Measurements from ENCODE around the gene IFT27. TPM values are rescaled to one million over a fixed set of nuclear protein-coding genes. Genes with fewer than 3 reads are reported as not detected.

IFT27 gene, protein sequence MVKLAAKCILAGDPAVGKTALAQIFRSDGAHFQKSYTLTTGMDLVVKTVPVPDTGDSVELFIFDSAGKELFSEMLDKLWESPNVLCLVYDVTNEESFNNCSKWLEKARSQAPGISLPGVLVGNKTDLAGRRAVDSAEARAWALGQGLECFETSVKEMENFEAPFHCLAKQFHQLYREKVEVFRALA
- total RNA-seq (10 to 100 TPM; 18.9 to 51.1 TPM), polyA plus RNA-seq (10 to 100 TPM; 20.3 to 32.6 TPM)
- long read RNA-seq, donor 1, full-length matches to known transcripts, result 26 of 31 reads
- long read RNA-seq, donor 1, partial matches to known transcripts, result 0 of 31 reads
- long read RNA-seq, donor 1, other reads (novel, unspliced or antisense), result 5 of 31 reads
- long read RNA-seq, donor 2, transcript IFT27-205 (7 exons, 1,095 nt), result major isoform, 7 of 7 reads
- long read RNA-seq, donor 2, partial matches to known transcripts, result 0 of 7 reads
- long read RNA-seq, donor 2, other reads (novel, unspliced or antisense), result 0 of 7 reads
- long read RNA-seq, donor 3, transcript IFT27-205 (7 exons, 1,095 nt), result major isoform, 6 of 6 reads
- long read RNA-seq, donor 3, partial matches to known transcripts, result 0 of 6 reads
- long read RNA-seq, donor 3, other reads (novel, unspliced or antisense), result 0 of 6 reads
- long read RNA-seq, donor 4, transcript IFT27-205 (7 exons, 1,095 nt), result major isoform, 8 of 9 reads
- long read RNA-seq, donor 4, partial matches to known transcripts, result 0 of 9 reads
- long read RNA-seq, donor 4, other reads (novel, unspliced or antisense), result 0 of 9 reads
- long read RNA-seq, donor 5, transcript IFT27-205 (7 exons, 1,095 nt), result major isoform, 20 of 21 reads
- long read RNA-seq, donor 5, partial matches to known transcripts, result 0 of 21 reads
- long read RNA-seq, donor 5, other reads (novel, unspliced or antisense), result 0 of 21 reads

DNA sequence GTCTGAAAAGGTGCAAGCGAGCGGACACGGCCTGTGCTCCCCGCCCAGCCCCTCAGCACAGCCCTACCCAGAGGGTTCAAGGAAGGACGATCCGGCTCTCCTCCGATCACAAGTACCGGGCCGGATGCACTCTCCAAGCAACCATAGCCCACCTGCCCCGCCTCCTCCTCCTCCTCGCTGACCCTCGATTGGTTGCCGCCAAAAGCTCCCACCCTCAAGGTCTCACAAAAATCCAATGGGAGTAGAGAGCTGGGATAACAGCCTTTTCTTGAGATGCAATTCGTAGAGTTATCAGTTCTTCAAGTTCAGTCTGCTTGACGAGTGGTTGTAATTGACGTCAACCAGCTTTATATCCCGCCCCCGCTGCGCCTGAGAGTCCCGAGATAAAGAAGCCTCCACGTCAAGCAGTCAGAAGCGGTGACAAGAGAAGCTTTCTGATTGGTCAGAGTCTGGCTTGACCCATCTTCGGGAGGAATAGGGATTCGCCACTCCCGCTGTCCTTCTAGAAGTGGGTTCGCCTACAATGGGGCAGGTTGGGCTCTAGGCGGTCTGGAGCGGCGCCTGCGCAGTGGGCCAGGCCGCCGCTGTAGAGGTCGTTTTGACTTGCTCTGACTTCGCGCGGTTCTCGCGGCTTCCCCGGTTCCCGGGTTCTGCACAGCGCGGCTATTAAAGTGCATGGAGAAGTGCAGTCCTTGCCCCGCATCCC, at the start of gene IFT27:
Gene IFT27, minus strand, starts transcription at position 156 of the 706 bp plus-strand sequence. CDS start 412 bp downstream, outside the sequence.
- H3K9me3 ChIP-seq (ENCODE audit: control insufficient read depth in 4 of 4, insufficient read depth in 3 of 4, low read length in 3 of 4), result no peaks in the 10 kb centered on the region
- H3K9ac ChIP-seq (ENCODE audit: insufficient read depth in 1 of 2, low read length in 2 of 2), result peak within 1 kb of the TSS; percentile 20 to 78
- H3K27ac ChIP-seq (ENCODE audit: low read depth in 1 of 2, low read length in 1 of 2), result peak within 1 kb of the TSS; percentile 62 to 71
- peak; percentile 97 for ATAC-seq (ENCODE audit: insufficient read depth, low FRiP score)
- TF ChIP-seq, protein P1, sequence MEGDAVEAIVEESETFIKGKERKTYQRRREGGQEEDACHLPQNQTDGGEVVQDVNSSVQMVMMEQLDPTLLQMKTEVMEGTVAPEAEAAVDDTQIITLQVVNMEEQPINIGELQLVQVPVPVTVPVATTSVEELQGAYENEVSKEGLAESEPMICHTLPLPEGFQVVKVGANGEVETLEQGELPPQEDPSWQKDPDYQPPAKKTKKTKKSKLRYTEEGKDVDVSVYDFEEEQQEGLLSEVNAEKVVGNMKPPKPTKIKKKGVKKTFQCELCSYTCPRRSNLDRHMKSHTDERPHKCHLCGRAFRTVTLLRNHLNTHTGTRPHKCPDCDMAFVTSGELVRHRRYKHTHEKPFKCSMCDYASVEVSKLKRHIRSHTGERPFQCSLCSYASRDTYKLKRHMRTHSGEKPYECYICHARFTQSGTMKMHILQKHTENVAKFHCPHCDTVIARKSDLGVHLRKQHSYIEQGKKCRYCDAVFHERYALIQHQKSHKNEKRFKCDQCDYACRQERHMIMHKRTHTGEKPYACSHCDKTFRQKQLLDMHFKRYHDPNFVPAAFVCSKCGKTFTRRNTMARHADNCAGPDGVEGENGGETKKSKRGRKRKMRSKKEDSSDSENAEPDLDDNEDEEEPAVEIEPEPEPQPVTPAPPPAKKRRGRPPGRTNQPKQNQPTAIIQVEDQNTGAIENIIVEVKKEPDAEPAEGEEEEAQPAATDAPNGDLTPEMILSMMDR (IDR thresholded peaks at IDR 0.05; ENCODE audit: control extremely low read depth, extremely low read depth), result no peak
- peaks cover 0 to 7% (median 0%) of the 10 kb centered on the region in 4 donors for H3K36me3 ChIP-seq (ENCODE audit: control insufficient read depth in 4 of 4, insufficient read depth in 4 of 4, low read length in 4 of 4)
- H3K4me1 ChIP-seq (ENCODE audit: control insufficient read depth in 5 of 5, insufficient read depth in 5 of 5, low read length in 5 of 5), result peaks cover 0 to 12% (median 4%) of the 10 kb centered on the region in 5 donors
- peak; percentile 99 to 100 (median 100) for DNase-seq
- 0% methylated on average over 40 to 43 of the region's 43 CpGs for WGBS, 2 donors
- H3K27me3 ChIP-seq (ENCODE audit: control insufficient read depth in 3 of 3, insufficient read depth in 3 of 3, low read length in 2 of 3), result no peaks in the 10 kb centered on the region
- peak within 1 kb of the TSS; percentile 59 for H3K4me3 ChIP-seq

DNA sequence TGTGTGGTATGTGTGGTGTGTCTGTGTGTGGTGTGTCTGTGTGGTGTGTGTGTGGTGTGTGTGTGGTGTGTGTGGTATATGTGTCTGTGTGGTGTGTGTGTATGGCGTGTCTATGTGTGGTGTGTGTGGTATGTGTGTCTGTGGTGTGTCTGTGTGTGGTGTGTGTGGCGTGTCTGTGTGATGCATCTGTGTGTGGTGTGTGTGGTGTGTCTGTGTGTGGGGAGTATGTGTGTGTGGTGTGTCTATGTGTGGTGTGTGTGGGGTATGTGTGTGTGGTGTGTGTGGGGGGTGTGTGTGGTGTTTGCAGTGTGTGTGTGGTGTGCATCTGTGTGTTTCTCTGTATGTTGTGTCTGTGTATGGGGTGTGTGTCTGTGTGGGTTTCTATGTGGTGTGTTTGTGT, 48.7 kb upstream of the IFT27 start:
- Histone ChIP-seq H3K36me3 (ENCODE audit: control insufficient read depth in 4 of 4, insufficient read depth in 4 of 4, low read length in 4 of 4) (no peaks in the 10 kb centered on the region), H3K27ac (ENCODE audit: low read depth in 1 of 2, low read length in 1 of 2) (no peak overlapping the region), H3K9me3 (ENCODE audit: control insufficient read depth in 4 of 4, insufficient read depth in 3 of 4, low read length in 3 of 4) (no peaks in the 10 kb centered on the region), H3K4me3 (no peak overlapping the region), H3K9ac (ENCODE audit: insufficient read depth in 1 of 2, low read length in 2 of 2) (no peak overlapping the region), H3K4me1 (ENCODE audit: control insufficient read depth in 5 of 5, insufficient read depth in 5 of 5, low read length in 5 of 5) (no peaks in the 10 kb centered on the region), H3K27me3 (ENCODE audit: control insufficient read depth in 3 of 3, insufficient read depth in 3 of 3, low read length in 2 of 3) (peaks cover 3 to 64% (median 9%) of the 10 kb centered on the region in 3 donors)
- ATAC-seq (ENCODE audit: insufficient read depth, low FRiP score) (no peak), DNase-seq (no peak)
- WGBS, 2 donors, result 97 to 100% methylated on average over 2 of the region's 2 CpGs
- TF ChIP-seq, protein P1 (IDR thresholded peaks at IDR 0.05; ENCODE audit: control extremely low read depth, extremely low read depth), result no peak

DNA sequence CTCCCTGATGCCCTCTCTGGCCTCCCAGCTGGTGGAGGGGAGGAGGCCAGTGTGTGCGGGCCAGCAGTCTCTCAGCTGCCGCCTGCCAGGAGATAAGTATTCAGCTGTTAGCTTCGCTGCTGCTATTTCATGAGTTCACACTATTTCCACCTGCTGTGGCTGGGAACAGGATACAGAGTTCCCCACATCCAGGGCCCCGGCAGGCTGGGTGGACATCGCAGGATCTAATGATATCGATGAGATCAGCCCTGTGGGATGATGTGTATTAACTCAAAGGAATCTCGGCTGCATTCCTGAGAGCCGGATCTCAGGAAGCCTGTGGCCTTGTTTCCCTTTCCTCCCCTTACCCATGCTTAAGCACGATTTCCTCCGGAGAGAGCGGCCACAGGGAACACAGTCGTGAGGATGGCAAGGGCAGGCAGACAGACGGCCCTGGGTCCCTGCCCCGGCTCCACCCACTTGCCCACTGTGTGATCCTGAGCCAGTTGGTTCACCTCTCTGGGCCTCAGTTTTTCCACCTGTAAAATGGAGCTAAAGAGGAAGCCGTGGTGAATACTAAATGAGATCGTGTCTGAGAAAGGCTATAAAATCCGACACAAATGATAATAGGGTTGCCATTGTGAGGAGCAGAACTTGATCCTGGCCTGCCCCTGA, 47.4 kb upstream of the IFT27 start:
- TF ChIP-seq, protein P1 (IDR thresholded peaks at IDR 0.05; ENCODE audit: control extremely low read depth, extremely low read depth), result no peak
- no peak overlapping the region for H3K4me3 ChIP-seq
- no peaks in the 10 kb centered on the region for H3K4me1 ChIP-seq (ENCODE audit: control insufficient read depth in 5 of 5, insufficient read depth in 5 of 5, low read length in 5 of 5)
- no peaks in the 10 kb centered on the region for H3K36me3 ChIP-seq (ENCODE audit: control insufficient read depth in 4 of 4, insufficient read depth in 4 of 4, low read length in 4 of 4)
- peaks cover 3 to 73% (median 17%) of the 10 kb centered on the region in 3 donors for H3K27me3 ChIP-seq (ENCODE audit: control insufficient read depth in 3 of 3, insufficient read depth in 3 of 3, low read length in 2 of 3)
- ATAC-seq (ENCODE audit: insufficient read depth, low FRiP score) (no peak), DNase-seq (no peak)
- no peaks in the 10 kb centered on the region for H3K9me3 ChIP-seq (ENCODE audit: control insufficient read depth in 4 of 4, insufficient read depth in 3 of 4, low read length in 3 of 4)
- no peak overlapping the region for H3K9ac ChIP-seq (ENCODE audit: insufficient read depth in 1 of 2, low read length in 2 of 2)
- H3K27ac ChIP-seq (ENCODE audit: low read depth in 1 of 2, low read length in 1 of 2), result no peak overlapping the region
- 52% methylated on average over 17 of the region's 17 CpGs for WGBS, 2 donors
